Left lung (tissue), 10 donors: ENCODE data around the gene SEPTIN10. TPM values are rescaled to one million over a fixed set of nuclear protein-coding genes. Genes with fewer than 3 reads are reported as not detected.
"Not testable (repeated sequence)": the region's sequence is repeated elsewhere in the genome, so short reads cannot be mapped to it uniquely, and the experiment has no call there.

ENCODE experiments used
- ATAC-seq: fragments of 200-7000 bp; cut with Tn5 transposase; one replicate; pipeline ENCODE4 v1.9.1; 2020; ENCODE audit warnings: moderate library complexity
- DNase-seq, 4 donors: peaks; one replicate each; pipeline ENCODE4 v3.0.0-alpha.2; 2013 to 2020
- H3K27ac ChIP-seq, 2 donors: fragments of 200-600 bp; sonication (generic) in 1 of 2; one replicate each; pipeline versions ENCODE4 v1.5.0 to v1.8.0; 2020 to 2021
- H3K27me3 ChIP-seq, 2 donors: fragments of 200-600 bp; sonication (generic) in 1 of 2; one replicate each; pipeline versions ENCODE4 v1.5.0 to v1.8.0; 2020 to 2021
- H3K36me3 ChIP-seq, 2 donors: fragments of 200-600 bp; sonication (generic) in 1 of 2; one replicate each; pipeline versions ENCODE4 v1.5.0 to v1.8.0; 2020 to 2021
- H3K4me1 ChIP-seq, 2 donors: fragments of 200-600 bp; one replicate each; pipeline ENCODE4 v1.8.0; 2021
- H3K4me3 ChIP-seq, 2 donors: fragments of 200-600 bp; sonication (generic) in 1 of 2; one replicate each; pipeline versions ENCODE4 v1.5.0 to v1.8.0; 2020 to 2021; ENCODE audit warnings: mild to moderate bottlenecking in 1 of 2
- H3K9me3 ChIP-seq, 2 donors: fragments of 200-600 bp; sonication (generic) in 1 of 2; one replicate each; pipeline versions ENCODE4 v1.5.0 to v1.8.0; 2020 to 2021
- CTCF ChIP-seq, 2 donors: fragments of 200-600 bp; sonication (generic) in 1 of 2; IDR thresholded peaks; one replicate each; pipeline versions ENCODE4 v1.5.0 to v1.8.0; 2021; ENCODE audit warnings: antibody characterized with exemption in 2 of 2
- intact Hi-C, 2 donors: fragments of 100-400 bp; cut with DNase I; formaldehyde crosslinking; loops; one replicate each; pipeline versions ENCODE4 v1.11.2 to v1.14.2; 2022
- polyA plus RNA-seq, 6 donors: library from polyadenylated mRNA; unstranded; fragments of 120-200 nt; gene quantifications; one replicate each; pipeline ENCODE4 v1.2.1, GENCODE V29; 2013; ENCODE audit not compliant: insufficient read length in 6 of 6
- total RNA-seq, 2 donors: library from RNA; stranded (reverse); fragmentation: NEBNext Ultra II Directional; extraction: Animal tissue kit (Norgen Biotek cat#: 25700); gene quantifications; one replicate each; pipeline ENCODE4 v1.2.1, GENCODE V29; 2021
- donor health status: DM: no; HTN: yes; CAD: no.
- donor health status: DM: no; HTN: no; CAD: no.

Gene SEPTIN10
- total and polyA plus RNA-seq, 8 donors, result 66.6 to 152 (median 130) TPM

- H3K9me3 ChIP-seq, result no peaks in the 10 kb centered on the region
- ATAC-seq (no peak), DNase-seq (no peak)
- no peak for TF ChIP-seq CTCF (IDR thresholded peaks at IDR 0.05)
- H3K4me3 ChIP-seq, result no peak overlapping the region
- H3K4me1 ChIP-seq, result no peaks in the 10 kb centered on the region
- H3K27me3 ChIP-seq, result no peaks in the 10 kb centered on the region
- H3K36me3 ChIP-seq, result no peaks in the 10 kb centered on the region
- H3K27ac ChIP-seq, result no peak overlapping the region
- intact Hi-C loops, result no loop called here
Observed at GRCh38 chr2:109592905-109593304, 20.9 kb downstream of the SEPTIN10 start.

- Histone ChIP-seq H3K27ac (no peak overlapping the region), H3K4me1 (no peaks in the 10 kb centered on the region), H3K36me3 (no peaks in the 10 kb centered on the region), H3K9me3 (no peaks in the 10 kb centered on the region), H3K27me3 (no peaks in the 10 kb centered on the region), H3K4me3 (no peak overlapping the region)
- no peak for TF ChIP-seq CTCF (IDR thresholded peaks at IDR 0.05)
- ATAC-seq (no peak), DNase-seq (no peak)
- intact Hi-C loops, result no loop called here
Observed at GRCh38 chr2:109591206-109591605, 22.6 kb downstream of the SEPTIN10 start.

- peaks cover 0 to 16% of the 10 kb centered on the region in 2 donors for H3K36me3 ChIP-seq
- no peaks in the 10 kb centered on the region for H3K27me3 ChIP-seq
- intact Hi-C loops, result no loop called here
- DNase-seq, result no peak
- no peaks in the 10 kb centered on the region for H3K4me1 ChIP-seq
- H3K9me3 ChIP-seq, result no peaks in the 10 kb centered on the region
- no peak for TF ChIP-seq CTCF (IDR thresholded peaks at IDR 0.05)
- no peak for ATAC-seq
- H3K27ac ChIP-seq, result no peak overlapping the region
- H3K4me3 ChIP-seq, result no peak overlapping the region
Observed at GRCh38 chr2:109586687-109587086, 27.1 kb downstream of the SEPTIN10 start.

- intact Hi-C loops, result no loop called here
- no peak for TF ChIP-seq CTCF (IDR thresholded peaks at IDR 0.05)
- DNase-seq, result no peak
Observed at GRCh38 chr2:109582928-109583895, 30.6 kb downstream of the SEPTIN10 start.

GRCh38 chr2:109577630-109578029 lies 36.1 kb downstream of the SEPTIN10 start:
- H3K4me3 ChIP-seq, intact Hi-C loops, H3K4me1 ChIP-seq, H3K27me3 ChIP-seq, H3K9me3 ChIP-seq, H3K27ac ChIP-seq, H3K36me3 ChIP-seq: not testable (repeated sequence)
- DNase-seq (peak in 1 of 4 donors; percentile 2), ATAC-seq (peak; percentile 53)

More at GRCh38 chr2:109582928-109583895, 30.6 kb downstream of the SEPTIN10 start:
- peaks cover 0 to 16% of the 10 kb centered on the region in 2 donors for H3K36me3 ChIP-seq
- no peak overlapping the region for H3K4me3 ChIP-seq
- no peaks in the 10 kb centered on the region for H3K9me3 ChIP-seq
- no peak overlapping the region for H3K27ac ChIP-seq
- no peaks in the 10 kb centered on the region for H3K4me1 ChIP-seq
- ATAC-seq, result no peak
- no peaks in the 10 kb centered on the region for H3K27me3 ChIP-seq
